ENCODE data around the gene FBXW7.
A peak's percentile ranks its signal among the peaks of the same experiment; 100 is the strongest.

The FBXW7 gene

DNA sequence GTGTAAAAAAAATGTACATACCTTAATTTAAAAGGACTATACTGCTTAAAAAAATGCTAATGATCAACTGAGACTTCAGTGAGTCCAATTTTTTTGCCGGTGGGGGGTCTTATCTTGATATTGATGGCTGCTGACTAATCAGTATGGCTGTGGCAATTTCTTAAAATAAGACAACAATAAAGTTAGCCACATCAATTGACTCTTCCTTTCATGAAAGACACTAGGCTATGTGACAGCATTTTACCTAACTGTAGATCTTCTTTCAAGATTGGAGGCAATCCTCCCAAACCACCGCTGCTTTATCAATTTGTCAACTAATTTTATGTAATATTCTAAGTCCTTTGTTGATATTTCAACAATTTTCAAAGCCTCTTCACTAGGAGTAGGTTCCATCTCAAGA lies 116.1 kb downstream of the FBXW7 start:
- no peaks in the 10 kb centered on the region for H3K36me3 Mint-ChIP-seq (ENCODE audit: low read depth)
- H3K4me3 Mint-ChIP-seq, result no peak overlapping the region
- peaks cover 7% of the 10 kb centered on the region for H3K4me1 Mint-ChIP-seq
- H3K27ac Mint-ChIP-seq, result no peak overlapping the region
- H3K27me3 Mint-ChIP-seq (ENCODE audit: low read depth), result no peaks in the 10 kb centered on the region
- no peaks in the 10 kb centered on the region for H3K9me3 Mint-ChIP-seq
- TF ChIP-seq, protein P1, sequence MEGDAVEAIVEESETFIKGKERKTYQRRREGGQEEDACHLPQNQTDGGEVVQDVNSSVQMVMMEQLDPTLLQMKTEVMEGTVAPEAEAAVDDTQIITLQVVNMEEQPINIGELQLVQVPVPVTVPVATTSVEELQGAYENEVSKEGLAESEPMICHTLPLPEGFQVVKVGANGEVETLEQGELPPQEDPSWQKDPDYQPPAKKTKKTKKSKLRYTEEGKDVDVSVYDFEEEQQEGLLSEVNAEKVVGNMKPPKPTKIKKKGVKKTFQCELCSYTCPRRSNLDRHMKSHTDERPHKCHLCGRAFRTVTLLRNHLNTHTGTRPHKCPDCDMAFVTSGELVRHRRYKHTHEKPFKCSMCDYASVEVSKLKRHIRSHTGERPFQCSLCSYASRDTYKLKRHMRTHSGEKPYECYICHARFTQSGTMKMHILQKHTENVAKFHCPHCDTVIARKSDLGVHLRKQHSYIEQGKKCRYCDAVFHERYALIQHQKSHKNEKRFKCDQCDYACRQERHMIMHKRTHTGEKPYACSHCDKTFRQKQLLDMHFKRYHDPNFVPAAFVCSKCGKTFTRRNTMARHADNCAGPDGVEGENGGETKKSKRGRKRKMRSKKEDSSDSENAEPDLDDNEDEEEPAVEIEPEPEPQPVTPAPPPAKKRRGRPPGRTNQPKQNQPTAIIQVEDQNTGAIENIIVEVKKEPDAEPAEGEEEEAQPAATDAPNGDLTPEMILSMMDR (IDR thresholded peaks at IDR 0.05; ENCODE audit: unreplicated experiment in 3 of 3), result no peak

DNA sequence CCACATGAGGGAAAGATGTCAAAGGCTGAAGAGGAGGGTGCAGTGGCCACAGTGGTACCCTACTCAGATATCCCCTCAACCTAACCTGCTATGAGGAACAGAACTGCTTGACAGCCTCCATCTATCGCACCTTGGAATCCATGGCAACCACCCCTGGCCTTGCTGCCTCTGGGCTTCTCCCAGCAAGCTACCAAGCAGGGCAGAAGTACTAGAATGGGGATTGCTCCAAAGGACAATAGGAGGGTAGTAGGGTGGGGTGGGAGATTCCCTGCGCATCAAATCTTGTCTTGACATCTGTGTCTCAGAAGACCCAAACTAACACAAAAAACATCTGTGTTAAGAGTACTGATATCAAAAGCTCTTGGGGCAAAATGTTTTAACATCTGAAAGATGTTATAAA lies 118.2 kb downstream of the FBXW7 start:
- TF ChIP-seq, protein P1 (IDR thresholded peaks at IDR 0.05; ENCODE audit: unreplicated experiment in 3 of 3), result no peak
- H3K4me1 Mint-ChIP-seq, result peaks cover 7% of the 10 kb centered on the region
- H3K27me3 Mint-ChIP-seq (ENCODE audit: low read depth), result no peaks in the 10 kb centered on the region
- no peak overlapping the region for H3K27ac Mint-ChIP-seq
- no peaks in the 10 kb centered on the region for H3K36me3 Mint-ChIP-seq (ENCODE audit: low read depth)
- H3K4me3 Mint-ChIP-seq, result no peak overlapping the region
- no peaks in the 10 kb centered on the region for H3K9me3 Mint-ChIP-seq

DNA sequence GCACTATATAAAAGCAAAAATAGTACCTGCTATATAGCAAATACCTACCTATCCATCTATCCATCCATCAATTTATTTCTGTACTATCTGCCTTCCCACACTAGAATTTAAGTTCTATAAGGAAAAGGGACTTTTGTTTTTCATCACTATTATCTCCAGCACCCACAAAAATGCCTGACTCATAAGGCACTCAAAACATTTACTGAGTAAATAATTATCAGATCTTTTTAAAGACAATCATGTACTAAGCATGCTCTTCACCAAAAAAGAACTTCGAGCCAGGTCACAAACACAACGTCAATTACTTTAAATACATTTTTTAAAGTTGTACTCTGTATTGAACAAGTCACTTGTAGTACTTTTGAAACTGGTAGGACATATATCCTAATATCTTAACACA lies 119.9 kb downstream of the FBXW7 start:
- Mint-ChIP-seq H3K27ac (no peak overlapping the region), H3K27me3 (ENCODE audit: low read depth) (no peaks in the 10 kb centered on the region), H3K4me1 (no peaks in the 10 kb centered on the region), H3K4me3 (no peak overlapping the region), H3K36me3 (ENCODE audit: low read depth) (no peaks in the 10 kb centered on the region), H3K9me3 (no peaks in the 10 kb centered on the region)
- TF ChIP-seq, protein P1 (IDR thresholded peaks at IDR 0.05; ENCODE audit: unreplicated experiment in 3 of 3), result no peak

DNA sequence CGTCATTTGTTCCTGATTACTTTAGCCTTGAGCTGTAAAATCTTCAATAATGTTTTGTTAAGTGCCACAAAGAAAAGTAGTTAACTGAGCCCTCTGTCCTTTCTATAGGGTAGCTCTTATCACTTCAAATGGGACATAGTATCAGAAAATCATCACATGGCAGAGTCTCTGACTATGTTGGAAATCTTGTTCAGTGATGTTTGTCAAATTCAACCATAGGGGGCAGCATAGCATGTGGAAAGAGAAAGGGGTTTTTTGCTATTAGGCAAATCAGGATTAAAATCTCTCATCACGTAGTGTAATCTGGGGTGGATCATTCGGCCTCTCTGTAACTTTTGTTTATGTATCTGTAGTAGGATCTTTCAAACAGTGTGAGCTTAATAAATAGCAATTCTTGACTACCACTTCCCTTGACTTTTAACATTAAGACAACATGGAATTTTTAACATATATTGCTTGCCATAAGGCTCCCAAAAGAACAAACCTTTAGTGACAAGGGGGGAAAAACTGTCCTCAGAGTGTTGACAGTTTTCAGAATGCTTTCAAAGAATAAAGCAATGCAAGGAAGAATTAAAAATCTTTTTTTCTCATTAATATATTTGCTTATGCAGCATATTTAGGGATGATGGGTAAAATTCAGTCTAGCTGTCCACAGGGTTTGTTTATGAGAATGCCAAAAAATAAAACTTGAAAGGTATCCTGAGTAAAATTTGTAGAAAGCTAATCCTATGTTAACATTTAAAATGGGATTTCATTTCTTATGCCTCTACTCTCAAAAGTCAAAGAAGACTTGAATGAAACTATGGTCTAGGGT lies 127.2 kb downstream of the FBXW7 start:
- H3K4me1 Mint-ChIP-seq, result no peaks in the 10 kb centered on the region
- H3K4me3 Mint-ChIP-seq, result no peak overlapping the region
- H3K27ac Mint-ChIP-seq, result no peak overlapping the region
- peaks cover 4% of the 10 kb centered on the region for H3K36me3 Mint-ChIP-seq (ENCODE audit: low read depth)
- TF ChIP-seq, protein P1 (IDR thresholded peaks at IDR 0.05; ENCODE audit: unreplicated experiment in 3 of 3), result peak; percentile 28 to 51 (median 39)
- no peaks in the 10 kb centered on the region for H3K27me3 Mint-ChIP-seq (ENCODE audit: low read depth)
- no peaks in the 10 kb centered on the region for H3K9me3 Mint-ChIP-seq

DNA sequence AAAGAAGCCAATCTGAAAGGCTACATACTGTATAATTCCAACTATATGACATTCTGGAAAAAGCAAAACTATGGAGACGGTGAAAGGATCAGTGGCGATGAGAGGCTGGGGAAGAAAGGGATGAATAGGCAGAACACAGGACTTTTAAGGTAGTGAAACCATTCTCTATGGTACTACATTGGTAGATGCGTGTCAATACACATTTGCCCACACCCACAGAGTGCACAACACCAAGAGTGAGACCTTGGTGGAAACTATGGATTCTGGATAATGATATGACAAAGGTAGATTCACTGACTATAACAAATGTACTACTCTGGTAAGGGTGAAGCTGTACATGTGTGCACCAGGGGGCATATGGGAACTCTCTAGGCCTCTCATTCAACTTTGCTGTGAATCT lies 134.5 kb downstream of the FBXW7 start:
- Mint-ChIP-seq H3K36me3 (ENCODE audit: low read depth) (peaks cover 20% of the 10 kb centered on the region), H3K27ac (no peak overlapping the region), H3K27me3 (ENCODE audit: low read depth) (no peaks in the 10 kb centered on the region), H3K9me3 (no peaks in the 10 kb centered on the region), H3K4me1 (no peaks in the 10 kb centered on the region), H3K4me3 (no peak overlapping the region)
- TF ChIP-seq, protein P1 (IDR thresholded peaks at IDR 0.05; ENCODE audit: unreplicated experiment in 3 of 3), result no peak

DNA sequence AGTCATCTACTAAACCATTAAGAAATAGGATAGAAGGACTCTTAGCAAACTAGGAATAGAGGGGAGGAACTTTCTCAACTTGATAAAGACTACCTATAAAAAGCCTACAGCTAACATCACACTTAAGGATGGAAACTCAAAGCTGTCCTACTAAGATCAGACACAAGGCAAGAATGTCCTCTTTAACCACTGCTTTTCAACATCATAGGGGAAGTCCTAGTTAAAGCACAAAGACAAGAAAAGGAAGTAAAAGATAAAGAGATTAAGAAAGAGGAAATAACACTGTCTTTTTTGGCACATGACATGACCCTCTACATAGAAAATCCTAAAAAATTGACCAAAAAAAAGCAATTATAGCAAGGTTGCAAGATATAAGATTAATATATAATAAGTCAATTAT lies 136.6 kb downstream of the FBXW7 start:
- TF ChIP-seq, protein P1 (IDR thresholded peaks at IDR 0.05; ENCODE audit: unreplicated experiment in 3 of 3), result no peak
- no peaks in the 10 kb centered on the region for H3K27me3 Mint-ChIP-seq (ENCODE audit: low read depth)
- no peaks in the 10 kb centered on the region for H3K4me1 Mint-ChIP-seq
- no peak overlapping the region for H3K27ac Mint-ChIP-seq
- H3K9me3 Mint-ChIP-seq, result no peaks in the 10 kb centered on the region
- H3K4me3 Mint-ChIP-seq, result no peak overlapping the region
- H3K36me3 Mint-ChIP-seq (ENCODE audit: low read depth), result peaks cover 20% of the 10 kb centered on the region
